Measurements from ENCODE around the gene MMP13. TPM values are rescaled to one million over a fixed set of nuclear protein-coding genes. Genes with fewer than 3 reads are reported as not detected.
"Not testable (repeated sequence)": the region's sequence is repeated elsewhere in the genome, so short reads cannot be mapped to it uniquely, and the experiment has no call there.

Gene MMP13
- total RNA-seq, 1 donor = not detected

GRCh38 chr11:102905848-102906247, 49.7 kb downstream of the MMP13 start:
- DNase-seq (ENCODE audit: low read depth in 2 of 3, low spot score in 2 of 3) = not testable (repeated sequence)

- not testable (repeated sequence) for DNase-seq (ENCODE audit: low read depth in 2 of 3, low spot score in 2 of 3)
These were observed 51.6 kb downstream of the MMP13 start for GRCh38 chr11:102903895-102904294.

GRCh38 chr11:102900346-102900745, 55.2 kb downstream of the MMP13 start:
- no peak for DNase-seq (ENCODE audit: low read depth in 2 of 3, low spot score in 2 of 3)

Small RNAs within 50 kb of the gene (small RNA-seq; reads per million reads assigned to genes)
- not detected for gene RNU7-159P

Other genes with a start within 250 kb of the MMP13 start
- gene MMP27, start 250.0 kb downstream of the MMP13 start, total RNA-seq = not detected
- gene MMP8, start 230.8 kb downstream of the MMP13 start, total RNA-seq = 1.3 TPM
- not detected for gene MMP10, start 175.1 kb downstream of the MMP13 start, total RNA-seq
- not detected for gene MMP1, start 157.6 kb downstream of the MMP13 start, total RNA-seq
- gene MMP3, start 112.1 kb downstream of the MMP13 start, total RNA-seq = not detected
- not detected for gene MMP12, start 80.8 kb downstream of the MMP13 start, total RNA-seq
- gene DCUN1D5, start 136.4 kb upstream of the MMP13 start, total RNA-seq = 25.6 TPM
- gene DYNC2H1, start 153.7 kb upstream of the MMP13 start, total RNA-seq = 2.4 TPM

Measured in hematopoietic multipotent progenitor cell (in vitro differentiated cells).